Measurements from ENCODE around the gene TFAP2B. TPM values are rescaled to one million over a fixed set of nuclear protein-coding genes. Genes with fewer than 3 reads are reported as not detected.

TFAP2B gene
- total RNA-seq, 1 donor from 2014 or later = not detected

GRCh38 chr6:50792771-50793170, 25.9 kb upstream of the TFAP2B start:
- H3K4me1 ChIP-seq = no peaks in the 10 kb centered on the region
- H3K27me3 ChIP-seq (ENCODE audit: low read depth) = no peaks in the 10 kb centered on the region
- no peaks in the 10 kb centered on the region for H3K9me3 ChIP-seq
- intact Hi-C loops (cut with DNase I) = no loop called here
- H3K27ac ChIP-seq = no peak overlapping the region
- H3K36me3 ChIP-seq = no peaks in the 10 kb centered on the region
- DNase-seq = no peak
- no peak for TF ChIP-seq CTCF (IDR thresholded peaks at IDR 0.05)
- no peak for ATAC-seq
- H3K4me3 ChIP-seq = no peak overlapping the region

GRCh38 chr6:50795574-50795973, 23.1 kb upstream of the TFAP2B start:
- Histone ChIP-seq H3K36me3 (no peaks in the 10 kb centered on the region), H3K4me1 (no peaks in the 10 kb centered on the region), H3K4me3 (no peak overlapping the region), H3K27me3 (ENCODE audit: low read depth) (no peaks in the 10 kb centered on the region), H3K27ac (no peak overlapping the region), H3K9me3 (no peaks in the 10 kb centered on the region)
- no peak for ATAC-seq
- intact Hi-C loops (cut with DNase I) = no loop called here
- no peak for DNase-seq
- TF ChIP-seq CTCF (IDR thresholded peaks at IDR 0.05) = no peak

GRCh38 chr6:50804283-50804682, 14.4 kb upstream of the TFAP2B start:
- DNase-seq (no peak), ATAC-seq (no peak)
- no peaks in the 10 kb centered on the region for H3K27me3 ChIP-seq (ENCODE audit: low read depth)
- TF ChIP-seq CTCF (IDR thresholded peaks at IDR 0.05) = no peak
- H3K36me3 ChIP-seq = no peaks in the 10 kb centered on the region
- intact Hi-C loops (cut with DNase I) = no loop called here
- no peaks in the 10 kb centered on the region for H3K4me1 ChIP-seq
- H3K9me3 ChIP-seq = no peaks in the 10 kb centered on the region
- no peak overlapping the region for H3K4me3 ChIP-seq
- H3K27ac ChIP-seq = no peak overlapping the region

GRCh38 chr6:50807035-50807434, 11.6 kb upstream of the TFAP2B start:
- intact Hi-C loops (cut with DNase I) = no loop called here
- no peak for TF ChIP-seq CTCF (IDR thresholded peaks at IDR 0.05)
- Histone ChIP-seq H3K27ac (no peak overlapping the region), H3K4me1 (no peaks in the 10 kb centered on the region), H3K4me3 (no peak overlapping the region), H3K27me3 (ENCODE audit: low read depth) (no peaks in the 10 kb centered on the region), H3K36me3 (no peaks in the 10 kb centered on the region), H3K9me3 (no peaks in the 10 kb centered on the region)
- peak in 1 of 2 donors; percentile 88 for ATAC-seq
- no peak for DNase-seq

GRCh38 chr6:50815436-50816114, 3.1 kb upstream of the TFAP2B start:
- peaks cover 43% of the 10 kb centered on the region for H3K27me3 ChIP-seq (ENCODE audit: low read depth)
- intact Hi-C loops (cut with DNase I) = no loop called here
- no peaks in the 10 kb centered on the region for H3K9me3 ChIP-seq
- peaks cover 9% of the 10 kb centered on the region for H3K4me1 ChIP-seq
- H3K4me3 ChIP-seq = peak overlapping the region; percentile 54
- H3K27ac ChIP-seq = no peak overlapping the region
- ATAC-seq (peak in 1 of 2 donors; percentile 61), DNase-seq (no peak)
- no peak for TF ChIP-seq CTCF (IDR thresholded peaks at IDR 0.05)
- no peaks in the 10 kb centered on the region for H3K36me3 ChIP-seq

Measured in lower lobe of right lung (tissue), 2 donors.